Brain microvascular endothelial cell (primary cell): Measurements from ENCODE around the gene CUL9.

Source experiments
- DNase-seq: peaks from one replicate; pipeline ENCODE4 v3.0.0-alpha.2; 2020
- H3K27ac ChIP-seq: fragments of 250-450 bp; sonication (Bioruptor Pico); 2 replicates; pipeline ENCODE4 v1.5.1; 2020; ENCODE audit warnings: mild to moderate bottlenecking, moderate library complexity
- H3K27me3 ChIP-seq: fragments of 250-450 bp; sonication (Bioruptor Pico); replicated peaks from 2 replicates; pipeline ENCODE4 v1.5.1; 2020; ENCODE audit warnings: mild to moderate bottlenecking
- H3K36me3 ChIP-seq: fragments of 250-450 bp; sonication (Bioruptor Pico); replicated peaks from 2 replicates; pipeline ENCODE4 v1.5.1; 2020; ENCODE audit warnings: mild to moderate bottlenecking
- H3K4me3 ChIP-seq: 2 replicates; pipeline ENCODE4 v1.5.1; 2011; ENCODE audit warnings: low read depth, mild to moderate bottlenecking, control low read depth, low read length, moderate library complexity
- in situ Hi-C: cut with HindIII; loops from 2 replicates; pipeline ENCODE4 v1.10.0; 2017; ENCODE audit warnings: low sequenced_read_pairs, low pct_ligation_motif_present
- TF ChIP-seq, protein P1 (sequence below): IDR thresholded peaks from 2 replicates; pipeline ENCODE4 v1.5.1; 2011; ENCODE audit warnings: low read depth, mild to moderate bottlenecking, moderate library complexity, low read length, control low read depth, inconsistent platforms; ENCODE audit errors: missing control alignments

CUL9 gene

GRCh38 chr6:43262780-43263313, 80.9 kb downstream of the CUL9 start:
- Histone ChIP-seq H3K27me3 (peaks cover 4% of the 10 kb centered on the region), H3K27ac (no peak overlapping the region), H3K4me3 (no peak overlapping the region), H3K36me3 (no peaks in the 10 kb centered on the region)
- no peak for DNase-seq
- TF ChIP-seq, protein P1, sequence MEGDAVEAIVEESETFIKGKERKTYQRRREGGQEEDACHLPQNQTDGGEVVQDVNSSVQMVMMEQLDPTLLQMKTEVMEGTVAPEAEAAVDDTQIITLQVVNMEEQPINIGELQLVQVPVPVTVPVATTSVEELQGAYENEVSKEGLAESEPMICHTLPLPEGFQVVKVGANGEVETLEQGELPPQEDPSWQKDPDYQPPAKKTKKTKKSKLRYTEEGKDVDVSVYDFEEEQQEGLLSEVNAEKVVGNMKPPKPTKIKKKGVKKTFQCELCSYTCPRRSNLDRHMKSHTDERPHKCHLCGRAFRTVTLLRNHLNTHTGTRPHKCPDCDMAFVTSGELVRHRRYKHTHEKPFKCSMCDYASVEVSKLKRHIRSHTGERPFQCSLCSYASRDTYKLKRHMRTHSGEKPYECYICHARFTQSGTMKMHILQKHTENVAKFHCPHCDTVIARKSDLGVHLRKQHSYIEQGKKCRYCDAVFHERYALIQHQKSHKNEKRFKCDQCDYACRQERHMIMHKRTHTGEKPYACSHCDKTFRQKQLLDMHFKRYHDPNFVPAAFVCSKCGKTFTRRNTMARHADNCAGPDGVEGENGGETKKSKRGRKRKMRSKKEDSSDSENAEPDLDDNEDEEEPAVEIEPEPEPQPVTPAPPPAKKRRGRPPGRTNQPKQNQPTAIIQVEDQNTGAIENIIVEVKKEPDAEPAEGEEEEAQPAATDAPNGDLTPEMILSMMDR = no peak
- in situ Hi-C loops = no loop called here

GRCh38 chr6:43263314-43264178, 81.5 kb downstream of the CUL9 start:
- TF ChIP-seq, protein P1 = peak; percentile 89
- peaks cover 11% of the 10 kb centered on the region for H3K27me3 ChIP-seq
- H3K27ac ChIP-seq = no peak overlapping the region
- H3K36me3 ChIP-seq = no peaks in the 10 kb centered on the region
- peak; percentile 62 for DNase-seq
- H3K4me3 ChIP-seq = no peak overlapping the region
- in situ Hi-C loops = no loop called here

- no peak for DNase-seq
- TF ChIP-seq, protein P1 = no peak
- Histone ChIP-seq H3K36me3 (no peaks in the 10 kb centered on the region), H3K4me3 (no peak overlapping the region), H3K27ac (no peak overlapping the region), H3K27me3 (peaks cover 20% of the 10 kb centered on the region)
- in situ Hi-C loops = no loop called here
Observed at GRCh38 chr6:43264599-43265145, 82.7 kb downstream of the CUL9 start.

GRCh38 chr6:43265564-43265963, 83.6 kb downstream of the CUL9 start:
- in situ Hi-C loops = no loop called here
- Histone ChIP-seq H3K4me3 (no peak overlapping the region), H3K36me3 (no peaks in the 10 kb centered on the region), H3K27ac (no peak overlapping the region), H3K27me3 (peaks cover 20% of the 10 kb centered on the region)
- TF ChIP-seq, protein P1 = no peak
- DNase-seq = no peak

DNA sequence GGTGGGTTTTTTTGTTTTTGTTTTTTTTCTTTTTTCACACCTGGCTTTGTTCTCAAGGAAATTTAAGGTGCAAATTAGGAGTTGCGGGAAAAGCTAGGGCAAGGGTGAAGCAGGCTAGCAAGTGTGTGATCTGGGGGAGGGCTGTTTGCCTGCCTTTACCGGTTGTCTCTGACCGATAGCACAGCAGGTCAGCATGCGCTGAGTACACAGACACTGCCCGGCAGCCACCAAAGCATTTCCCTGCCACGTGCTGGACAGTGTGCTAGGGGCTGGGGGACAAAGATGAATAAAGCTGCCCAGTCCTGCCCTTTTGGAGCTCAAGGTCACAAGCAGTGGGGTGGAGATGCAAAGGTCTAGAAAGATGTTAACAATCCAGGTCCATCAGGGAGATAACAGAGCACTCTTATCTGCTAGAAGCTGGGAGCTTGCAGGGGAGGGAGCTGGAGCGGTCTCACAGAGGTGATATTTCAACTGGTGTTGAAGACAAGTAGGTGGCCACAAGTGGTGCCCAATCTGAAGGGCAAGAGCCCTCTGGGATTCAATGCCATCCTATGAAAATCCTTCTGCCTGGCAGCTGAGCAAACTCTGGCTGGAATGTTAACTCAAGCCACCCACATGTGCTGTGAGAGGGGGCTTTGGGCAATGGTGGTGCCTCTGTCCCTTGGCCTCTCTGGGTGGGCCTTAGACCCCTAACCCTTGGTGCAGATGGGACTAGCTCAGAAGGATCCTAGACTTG, 85.8 kb downstream of the CUL9 start:
- TF ChIP-seq, protein P1 = no peak
- no peak overlapping the region for H3K27ac ChIP-seq
- no peaks in the 10 kb centered on the region for H3K36me3 ChIP-seq
- in situ Hi-C loops = no loop called here
- no peak overlapping the region for H3K4me3 ChIP-seq
- no peak for DNase-seq
- peaks cover 20% of the 10 kb centered on the region for H3K27me3 ChIP-seq
